ENCODE data around the gene UPF2.
"Not testable (repeated sequence)": the region's sequence is repeated elsewhere in the genome, so short reads cannot be mapped to it uniquely, and the experiment has no call there.

UPF2 gene

GRCh38 chr10:12041766-12042408, 722 bp downstream of the UPF2 start:
- peak in 4 of 6 experiments; percentile 0 to 31 (median 17) for DNase-seq

- no peak for DNase-seq
These were observed 6.4 kb downstream of the UPF2 start for GRCh38 chr10:12036073-12036655.

GRCh38 chr10:12031404-12031803, 11.2 kb downstream of the UPF2 start:
- no peak for DNase-seq

DNA sequence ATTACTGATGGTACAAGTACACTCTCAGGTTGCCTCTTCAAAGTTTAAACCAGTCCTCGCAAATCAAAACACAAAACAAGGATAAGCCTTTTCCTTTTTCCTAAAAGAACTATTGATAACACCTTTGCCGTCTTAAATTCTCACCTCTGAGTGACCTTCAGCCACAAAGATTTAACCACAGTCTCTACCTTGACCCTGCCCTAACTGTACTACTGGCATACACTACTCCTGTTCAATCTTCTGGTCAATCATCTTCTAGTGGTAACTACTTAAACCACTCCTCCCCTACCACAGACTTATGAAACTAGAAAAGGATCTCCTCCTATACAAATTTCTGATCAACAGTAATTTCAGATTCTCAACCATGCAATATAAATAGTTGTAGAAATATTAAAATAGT, 15.1 kb downstream of the UPF2 start:
- DNase-seq = no peak

GRCh38 chr10:12025591-12025990, 17.0 kb downstream of the UPF2 start:
- no peak for DNase-seq

DNA sequence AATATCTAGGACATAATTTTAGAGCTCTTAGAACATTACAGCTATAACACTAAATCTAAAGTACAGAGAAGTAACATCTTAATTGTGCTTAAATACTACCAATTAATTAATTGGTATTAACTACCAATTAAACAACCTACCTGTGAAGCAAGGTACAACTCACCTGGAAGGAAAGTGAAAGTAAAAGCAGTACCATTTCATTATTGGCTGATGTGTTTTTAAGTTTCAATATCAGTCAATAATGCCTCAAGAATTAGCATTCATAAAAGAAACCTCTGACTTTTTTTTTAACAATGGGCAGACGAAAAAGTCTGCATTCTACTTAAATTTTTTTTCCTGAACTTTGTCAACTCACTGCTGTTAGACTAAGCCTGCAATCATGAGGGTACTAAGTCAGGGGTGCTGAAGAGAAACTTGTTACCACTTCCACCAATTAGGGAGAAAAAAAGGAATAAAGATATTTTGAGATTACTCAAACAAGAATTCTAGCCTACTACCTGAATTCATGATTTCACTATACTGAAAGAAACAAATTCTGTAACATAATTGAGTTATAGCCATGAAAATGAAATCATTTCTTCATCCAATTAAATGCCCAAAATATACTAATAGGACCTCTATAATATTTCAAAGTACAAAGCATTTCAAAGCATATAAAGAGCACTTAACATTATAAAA, 19.9 kb downstream of the UPF2 start:
- DNase-seq = no peak

- DNase-seq = no peak
These were observed 22.0 kb downstream of the UPF2 start for GRCh38 chr10:12020574-12020973.

DNA sequence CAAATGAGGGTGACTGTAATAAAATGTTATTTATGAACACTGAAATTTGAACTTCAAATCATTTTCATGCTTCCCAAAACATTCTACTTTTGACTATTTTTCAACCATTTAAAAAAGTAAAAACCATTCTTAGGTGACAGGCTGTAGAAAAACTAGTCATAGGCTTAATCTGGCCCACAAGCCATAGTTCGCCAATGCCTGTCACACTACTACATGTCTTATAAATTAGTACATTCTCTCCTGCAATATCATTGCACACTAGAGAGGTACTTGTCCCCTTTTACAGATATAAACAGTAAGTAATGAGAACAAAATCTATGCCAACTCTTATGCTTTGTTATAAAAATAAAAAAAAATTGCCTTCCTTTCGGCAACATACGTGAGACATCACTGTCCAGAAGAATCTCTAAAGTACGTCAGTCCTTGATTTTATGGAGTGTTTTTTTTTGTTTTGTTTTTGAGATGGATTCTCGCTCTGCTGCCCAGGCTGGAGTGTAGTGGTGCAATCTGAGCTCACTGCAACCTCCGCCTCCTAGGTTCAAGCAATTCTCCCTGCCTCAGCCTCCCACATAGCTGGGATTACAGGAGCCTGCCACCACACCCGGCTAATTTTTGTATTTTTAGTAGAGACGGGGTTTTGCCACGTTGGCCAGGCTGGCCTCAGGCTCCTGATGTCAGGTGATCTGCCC, 23.2 kb downstream of the UPF2 start:
- no peak for DNase-seq

GRCh38 chr10:12018438-12019282, 23.9 kb downstream of the UPF2 start:
- DNase-seq = no peak

GRCh38 chr10:12013926-12014325, 28.7 kb downstream of the UPF2 start:
- DNase-seq = no peak

DNA sequence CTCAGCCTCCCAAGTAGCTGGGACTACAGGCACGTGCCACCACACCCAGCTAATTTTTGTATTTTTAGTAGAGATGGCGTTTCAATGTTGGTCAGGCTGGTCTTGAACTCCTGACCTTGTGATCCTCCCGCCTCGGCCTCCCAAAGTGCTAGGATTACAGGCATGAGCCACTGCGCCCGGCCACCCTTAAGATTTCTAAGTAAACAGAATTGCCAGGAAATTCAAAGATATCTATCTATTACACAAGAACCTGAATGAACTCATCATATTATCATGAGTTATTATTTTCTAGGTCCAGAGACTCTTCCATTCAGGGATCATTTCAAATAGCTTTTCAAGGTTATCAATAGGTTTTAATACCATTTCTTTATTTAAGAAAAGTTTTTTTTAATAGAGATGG, 29.2 kb downstream of the UPF2 start:
- DNase-seq = not testable (repeated sequence)

DNA sequence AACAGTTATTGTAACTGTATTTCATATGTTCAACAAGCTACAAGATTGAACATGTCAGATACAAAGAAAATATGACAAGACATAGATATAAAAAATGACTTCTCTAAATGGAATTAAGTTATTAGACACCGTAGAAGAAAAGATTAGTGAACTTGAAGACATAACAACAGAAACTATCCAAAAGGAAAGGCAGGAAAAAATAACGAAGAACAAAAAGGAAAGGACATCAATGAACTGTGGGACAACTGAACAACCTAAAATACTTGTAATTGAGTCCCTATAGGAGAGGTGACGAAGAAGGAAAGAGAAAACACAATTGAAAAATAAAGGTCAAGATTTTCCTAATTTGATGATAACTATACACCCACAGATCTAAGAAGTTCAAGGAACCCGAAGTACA, 32.3 kb downstream of the UPF2 start:
- no peak for DNase-seq

DNA sequence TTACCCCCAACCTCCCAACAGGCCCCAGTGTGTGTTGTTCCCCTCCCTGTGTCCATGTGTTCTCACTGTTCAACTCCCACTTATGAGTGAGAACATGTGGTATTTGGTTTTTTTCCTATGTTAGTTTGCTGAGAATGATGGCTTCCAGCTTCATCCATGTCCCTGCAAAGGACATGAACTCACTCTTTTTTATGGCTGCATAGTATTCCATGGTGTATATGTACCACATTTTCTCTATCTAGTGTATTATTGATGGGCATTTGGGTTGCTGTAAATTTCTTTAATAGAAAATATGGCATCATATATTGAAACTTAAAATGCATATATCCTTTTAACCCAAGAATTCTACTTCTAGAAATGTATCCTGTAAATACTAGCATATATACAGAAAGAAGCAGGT, 33.8 kb downstream of the UPF2 start:
- DNase-seq = not testable (repeated sequence)

GRCh38 chr10:12006671-12007070, 35.9 kb downstream of the UPF2 start:
- no peak for DNase-seq

- DNase-seq = no peak
These were observed 48.7 kb downstream of the UPF2 start for GRCh38 chr10:11993834-11994468.

DNA sequence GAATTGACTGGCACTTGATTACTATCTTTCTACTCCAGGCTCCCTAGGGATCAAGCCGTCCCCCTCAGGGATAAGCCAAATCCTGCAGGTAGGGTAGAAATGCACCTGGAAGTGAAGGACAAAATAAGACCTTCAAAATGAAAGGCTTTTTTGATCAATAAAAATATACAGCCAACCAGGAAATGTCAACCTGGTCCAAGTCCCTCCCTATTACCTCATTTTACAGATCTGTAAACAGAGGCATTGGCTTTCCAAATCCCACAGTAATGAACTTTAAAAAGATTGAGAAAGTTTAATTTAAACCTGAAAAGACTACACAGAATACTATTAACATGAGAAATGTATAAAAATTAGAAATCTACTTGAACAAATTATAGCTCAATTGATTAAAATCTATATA, 53.7 kb downstream of the UPF2 start:
- no peak for DNase-seq

- DNase-seq = peak; percentile 32 to 69 (median 52)
These were observed 55.9 kb downstream of the UPF2 start for GRCh38 chr10:11986593-11987216.

- no peak for DNase-seq
These were observed 60.4 kb downstream of the UPF2 start for GRCh38 chr10:11982253-11982652.

- DNase-seq = no peak
These were observed 66.8 kb downstream of the UPF2 start for GRCh38 chr10:11975795-11976194.

DNA sequence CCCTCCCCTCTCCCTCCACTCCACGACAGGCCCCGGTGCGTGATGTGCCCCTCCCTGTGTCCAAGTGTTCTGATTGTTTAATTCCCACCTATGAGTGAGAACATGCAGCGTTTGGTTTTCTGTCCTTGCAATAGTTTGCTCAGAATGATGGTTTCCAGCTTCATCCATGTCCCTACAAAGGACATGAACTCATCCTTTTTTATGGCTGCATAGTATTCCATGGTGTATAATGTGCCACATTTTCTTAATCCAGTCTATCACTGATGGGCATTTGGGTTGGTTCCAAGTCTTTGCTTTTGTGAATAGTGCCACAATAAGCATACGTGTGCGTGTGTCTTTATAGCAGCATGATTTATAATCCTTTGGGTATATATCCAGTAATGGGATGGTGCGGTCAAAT, 70.1 kb downstream of the UPF2 start:
- not testable (repeated sequence) for DNase-seq

- no peak for DNase-seq
These were observed 80.4 kb downstream of the UPF2 start for GRCh38 chr10:11962176-11962575.

DNA sequence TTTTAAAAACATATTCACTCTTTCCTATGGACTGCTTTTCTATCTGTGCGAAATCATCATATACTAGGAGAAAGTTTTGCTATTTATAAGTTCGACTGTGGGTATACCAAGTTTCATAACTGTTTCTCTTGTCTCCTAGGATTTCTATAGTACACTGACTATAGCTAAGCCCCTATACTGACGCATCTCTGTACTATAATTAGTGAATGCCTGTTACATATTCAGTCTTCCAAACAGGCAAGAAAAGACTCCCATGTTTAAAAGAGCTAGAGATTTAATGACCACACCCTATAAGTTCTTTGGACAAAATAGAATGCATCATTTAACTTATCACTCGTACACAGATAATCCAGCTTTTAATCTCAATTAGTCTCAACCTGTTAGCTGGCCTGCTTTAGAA, 80.8 kb downstream of the UPF2 start:
- DNase-seq = no peak

Measured in stimulated activated naive CD4-positive, alpha-beta T cell (primary cell).